IMR-90 (cell line): ENCODE data around the gene PCNX4. TPM values are rescaled to one million over a fixed set of nuclear protein-coding genes. Genes with fewer than 3 reads are reported as not detected.
A peak's percentile ranks its signal among the peaks of the same experiment; 100 is the strongest.

Experiments
- ATAC-seq: fragments of 200-7000 bp; cut with Tn5 transposase; 2 replicates; pipeline ENCODE4 v1.9.1; 2020; ENCODE audit warnings: low read depth, mild to moderate bottlenecking, moderate library complexity
- BruUV-seq: library from RNA; stranded (reverse); fragments of 400-500 nt; replicated peaks from 2 replicates; lab custom pipeline; 2021; lab: Mats Ljungman, UMichigan
- CTCF ChIA-PET: fragments of 300-600 bp; formaldehyde crosslinking; extraction: SDS; loops from one replicate; lab custom pipeline; 2021; ENCODE audit warnings: antibody characterized with exemption; lab: Yijun Ruan, JAX
- POLR2A ChIA-PET: fragments of 300-600 bp; sonication (Branson Sonifier 250); formaldehyde crosslinking; loops from one replicate; lab custom pipeline; 2022; ENCODE audit warnings: antibody characterized with exemption; ENCODE audit not compliant: unreplicated experiment; lab: Charles Lee
- DNase-seq: peaks from one replicate; pipeline ENCODE4 v3.0.0; 2013
- H2AFZ ChIP-seq: replicated peaks from 2 replicates; pipeline ENCODE3; 2013; ENCODE audit warnings: low read length, mild to moderate bottlenecking; ENCODE audit not compliant: poor library complexity
- H2AK5ac ChIP-seq: 2 replicates; pipeline ENCODE4 v1.6.1; 2013; ENCODE audit warnings: low read depth, low read length, inconsistent platforms
- H2AK9ac ChIP-seq: replicated peaks from 2 replicates; pipeline ENCODE3; 2013; ENCODE audit warnings: mild to moderate bottlenecking, low read depth, low read length, moderate library complexity; ENCODE audit not compliant: poor library complexity
- H2BK120ac ChIP-seq: 2 replicates; pipeline ENCODE4 v1.6.1; 2013; ENCODE audit warnings: low read depth, low read length, inconsistent platforms
- H2BK15ac ChIP-seq: 3 replicates; pipeline ENCODE4 v1.6.1; 2013; ENCODE audit warnings: low read depth, low read length, inconsistent platforms
- H2BK20ac ChIP-seq: 2 replicates; pipeline ENCODE4 v1.6.1; 2013; ENCODE audit warnings: low read depth, mild to moderate bottlenecking, inconsistent platforms, low read length, moderate library complexity
- H2BK5ac ChIP-seq: 2 replicates; pipeline ENCODE4 v1.6.1; 2013; ENCODE audit warnings: mild to moderate bottlenecking, low read depth, low read length, inconsistent platforms; ENCODE audit not compliant: poor library complexity, severe bottlenecking
- H3K14ac ChIP-seq: replicated peaks from 2 replicates; pipeline ENCODE4 v1.6.1; 2013; ENCODE audit warnings: low read depth, low read length, inconsistent platforms
- H3K18ac ChIP-seq: 2 replicates; pipeline ENCODE4 v1.6.1; 2013; ENCODE audit warnings: low read depth, low read length, control low read depth
- H3K23ac ChIP-seq: 2 replicates; pipeline ENCODE4 v1.6.1; 2013; ENCODE audit warnings: low read depth, low read length, inconsistent platforms
- H3K27ac ChIP-seq: 2 replicates; pipeline ENCODE4 v1.5.1; 2013; ENCODE audit warnings: mild to moderate bottlenecking, control low read depth, low read length; ENCODE audit not compliant: insufficient read depth
- H3K27me3 ChIP-seq: 2 replicates; pipeline ENCODE4 v1.6.1; 2013; ENCODE audit warnings: low read length; ENCODE audit not compliant: control insufficient read depth, insufficient read depth
- H3K36me3 ChIP-seq: 2 replicates; pipeline ENCODE4 v1.6.1; 2013; ENCODE audit warnings: low read length, mixed read lengths; ENCODE audit not compliant: control insufficient read depth, insufficient read depth
- H3K4ac ChIP-seq: 2 replicates; pipeline ENCODE4 v1.6.1; 2013; ENCODE audit warnings: low read depth, low read length, inconsistent platforms
- H3K4me1 ChIP-seq: 2 replicates; pipeline ENCODE4 v1.6.1; 2013; ENCODE audit warnings: low read length, mixed read lengths; ENCODE audit not compliant: control insufficient read depth, insufficient read depth
- H3K4me2 ChIP-seq: 2 replicates; pipeline ENCODE4 v1.6.1; 2013; ENCODE audit warnings: low read depth, mild to moderate bottlenecking, control low read depth, low read length, moderate library complexity
- H3K4me3 ChIP-seq: 2 replicates; pipeline ENCODE4 v1.5.1; 2013; ENCODE audit warnings: low read depth, mild to moderate bottlenecking, control low read depth, low read length, moderate library complexity; ENCODE audit not compliant: insufficient read depth
- H3K56ac ChIP-seq: 2 replicates; pipeline ENCODE4 v1.6.1; 2013; ENCODE audit warnings: low read length, inconsistent platforms; ENCODE audit not compliant: insufficient read depth; ENCODE audit errors: extremely low read depth
- H3K79me1 ChIP-seq, 2 experiments: 2 replicates each; pipeline ENCODE4 v1.6.1; 2013; ENCODE audit warnings: low read length in 2 of 2, inconsistent platforms in 1 of 2, low read depth in 1 of 2
- H3K9ac ChIP-seq: 2 replicates; pipeline ENCODE4 v1.6.1; 2013; ENCODE audit warnings: low read depth, low read length, control low read depth
- H3K9me1 ChIP-seq: 2 replicates; pipeline ENCODE4 v1.6.1; 2013; ENCODE audit warnings: low read length, inconsistent platforms; ENCODE audit not compliant: insufficient read depth
- H3K9me3 ChIP-seq: 2 replicates; pipeline ENCODE4 v1.6.1; 2013; ENCODE audit warnings: low read length; ENCODE audit not compliant: control insufficient read depth, insufficient read depth
- H4K20me1 ChIP-seq: 2 replicates; pipeline ENCODE4 v1.6.1; 2013; ENCODE audit warnings: low read length, inconsistent platforms; ENCODE audit not compliant: insufficient read depth
- H4K5ac ChIP-seq: 2 replicates; pipeline ENCODE4 v1.6.1; 2013; ENCODE audit warnings: mild to moderate bottlenecking, low read depth, low read length, control low read depth
- H4K8ac ChIP-seq, 2 experiments: 2 replicates each; pipeline ENCODE4 v1.6.1; 2013; ENCODE audit warnings: low read depth in 2 of 2, low read length in 2 of 2, control low read depth in 1 of 2, inconsistent platforms in 1 of 2
- H4K91ac ChIP-seq: 2 replicates; pipeline ENCODE4 v1.6.1; 2013; ENCODE audit warnings: low read depth, low read length, inconsistent platforms; ENCODE audit not compliant: insufficient read depth
- BHLHE40 ChIP-seq: fragments of 150-350 bp; IDR thresholded peaks from 2 replicates; pipeline ENCODE4 v1.6.1; 2016; ENCODE audit warnings: mild to moderate bottlenecking, low read depth, low read length
- CEBPB ChIP-seq: IDR thresholded peaks from 2 replicates; pipeline ENCODE4 v1.6.1; 2012; ENCODE audit warnings: low read depth, low read length, improper control_type of control experiment
- FOS ChIP-seq: fragments of 150-350 bp; IDR thresholded peaks from 2 replicates; pipeline ENCODE4 v1.6.1; 2016; ENCODE audit warnings: low read depth, low read length
- MAFK ChIP-seq: IDR thresholded peaks from 2 replicates; pipeline ENCODE4 v1.6.1; 2012; ENCODE audit warnings: low read depth, low read length, improper control_type of control experiment
- MAZ ChIP-seq: IDR thresholded peaks from 2 replicates; pipeline ENCODE4 v1.6.1; 2012; ENCODE audit warnings: low read depth, mild to moderate bottlenecking, low read length, improper control_type of control experiment, moderate library complexity, borderline replicate concordance
- NFE2L2 ChIP-seq: fragments of 150-350 bp; IDR thresholded peaks from 2 replicates; pipeline ENCODE4 v1.6.1; 2016; ENCODE audit warnings: low read depth, mild to moderate bottlenecking, low read length
- POLR2A ChIP-seq: IDR thresholded peaks from 2 replicates; pipeline ENCODE4 v1.6.1; 2012; ENCODE audit warnings: mild to moderate bottlenecking, low read depth, low read length
- RAD21 ChIP-seq: IDR thresholded peaks from 2 replicates; pipeline ENCODE4 v1.6.1; 2012; ENCODE audit warnings: low read length, improper control_type of control experiment
- RCOR1 ChIP-seq: IDR thresholded peaks from 2 replicates; pipeline ENCODE4 v1.6.1; 2012; ENCODE audit warnings: mild to moderate bottlenecking, low read length, improper control_type of control experiment; ENCODE audit not compliant: insufficient replicate concordance
- RFX5 ChIP-seq: IDR thresholded peaks from 2 replicates; pipeline ENCODE4 v1.8.0; 2012; ENCODE audit warnings: low read depth, mild to moderate bottlenecking, low read length, moderate library complexity
- SMC3 ChIP-seq: fragments of 150-350 bp; IDR thresholded peaks from 2 replicates; pipeline ENCODE4 v1.6.1; 2016; ENCODE audit warnings: low read depth, mild to moderate bottlenecking, antibody characterized with exemption, low read length, moderate library complexity
- WGBS, 2 experiments: methylation state at CpG; one replicate each; pipeline versions ENCODE4 v1.1.5 to v1.1.7; 2013; ENCODE audit warnings: missing lambda C conversion rate in 2 of 2; ENCODE audit not compliant: insufficient read length in 1 of 2; ENCODE audit errors: extremely low coverage in 2 of 2; 5-methylcytosine and 5-hydroxymethylcytosine counted together
- dilution Hi-C: fragments of 300-500 bp; cut with HindIII; formaldehyde crosslinking; loops from one replicate; pipeline ENCODE4 v1.14.3; 2018; ENCODE audit warnings: low sequenced_read_pairs; ENCODE audit not compliant: unreplicated experiment
- in situ Hi-C: fragments of 300-500 bp; cut with MboI; formaldehyde crosslinking; loops from 3 replicates; pipeline ENCODE4 v1.14.3; 2019; ENCODE audit warnings: low sequenced_read_pairs, inconsistent platforms, mixed read lengths
- intact Hi-C: fragments of 100-400 bp; cut with micrococcal nuclease; formaldehyde crosslinking; loops from 2 replicates; pipeline ENCODE4 v1.10.0; 2022
- polyA plus RNA-seq, 3 experiments: library from polyadenylated mRNA; depleted of rRNA; stranded (reverse); fragments of >200 nt; gene quantifications; 2 replicates each; pipeline ENCODE4 v1.2.3, GENCODE V29; 2012; ENCODE audit warnings: low replicate concordance in 1 of 3
- total RNA-seq: library from RNA; depleted of rRNA; stranded (reverse); fragments of >200 nt; gene quantifications from 2 replicates; pipeline ENCODE4 v1.2.3, GENCODE V29; 2012
- TF ChIP-seq, protein P1 (sequence below): fragments of 150-350 bp; IDR thresholded peaks from 2 replicates; pipeline ENCODE4 v1.6.1; 2016; ENCODE audit warnings: low read depth, mild to moderate bottlenecking, low read length, moderate library complexity, borderline replicate concordance
- TF ChIP-seq, protein P2 (sequence below): conservative IDR thresholded peaks from 2 replicates; pipeline ENCODE4 v1.5.1; 2012; ENCODE audit warnings: mild to moderate bottlenecking, low read depth, low read length, improper control_type of control experiment

The PCNX4 gene
- total and polyA plus RNA-seq, 2 of the 4 experiments (the other 2 are of a cell fraction), result 55.4 to 128 TPM

DNA sequence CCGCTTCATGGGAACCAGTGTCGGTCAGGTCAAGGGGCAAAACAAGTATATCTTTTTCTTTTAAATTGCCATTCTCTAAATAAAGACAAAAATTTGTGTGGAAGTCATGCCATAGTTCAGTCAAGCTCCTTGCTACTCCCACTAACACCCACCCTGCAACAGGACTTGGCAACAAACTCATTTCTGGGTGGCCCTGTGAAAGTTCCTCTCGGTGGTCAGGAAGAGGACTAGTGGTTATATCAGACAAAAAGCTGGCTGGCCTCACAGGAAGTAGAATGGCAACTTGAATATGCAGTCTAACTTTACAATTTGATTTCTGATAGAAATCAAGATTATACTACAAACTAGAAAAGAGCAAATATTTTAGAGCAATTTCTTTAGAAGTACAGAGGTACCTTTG, 62.3 kb downstream of the PCNX4 start:
- no CpG with 5 or more reads among the region's 3 CpGs for WGBS, 2 experiments
- no peak overlapping the region for H3K56ac ChIP-seq
- ATAC-seq (no peak), DNase-seq (no peak)
- no peak overlapping the region for H3K9ac ChIP-seq
- no peak overlapping the region for H2AFZ ChIP-seq
- peak overlapping the region; percentile 84; the same call in 1 of the 2 replicates for H3K4ac ChIP-seq
- H3K27me3 ChIP-seq, result no peaks in the 10 kb centered on the region
- 0 out of 3 replicates have a peak overlapping the region, but pooled peaks have one; percentile 45 for H2BK15ac ChIP-seq
- H3K9me1 ChIP-seq, result peaks cover 8% of the 10 kb centered on the region
- peak overlapping the region; percentile 43; the same call in 1 of the 2 replicates for H2AK5ac ChIP-seq
- H4K20me1 ChIP-seq, result no peaks in the 10 kb centered on the region
- H4K5ac ChIP-seq, result no peak overlapping the region
- in situ Hi-C loops, result no loop called here
- no peak overlapping the region for H2AK9ac ChIP-seq
- peaks cover 27 to 44% of the 10 kb centered on the region in 2 experiments for H3K79me1 ChIP-seq
- no peaks in the 10 kb centered on the region for H3K9me3 ChIP-seq
- H2BK120ac ChIP-seq, result peak overlapping the region; percentile 30; the same call in 1 of the 2 replicates
- H3K4me2 ChIP-seq, result no peak overlapping the region
- no TSS peak for BruUV-seq
- POLR2A ChIA-PET, result no interaction called here
- H3K18ac ChIP-seq, result peak overlapping the region; percentile 4; the same call in 1 of the 2 replicates
- H2BK5ac ChIP-seq, result peak overlapping the region; percentile 40
- intact Hi-C loops, result loop anchor here (5.0 kb wide), 1 partner anchor 62 kb away; the partner anchor contains the start of gene PCNX4
- peaks cover 13% of the 10 kb centered on the region for H3K36me3 ChIP-seq
- 0 out of 2 replicates have a peak overlapping the region, but pooled peaks have one; percentile 43 for H3K14ac ChIP-seq
- no peak overlapping the region for H3K4me3 ChIP-seq
- CTCF ChIA-PET, result no interaction called here
- peaks cover 5% of the 10 kb centered on the region for H3K4me1 ChIP-seq
- dilution Hi-C loops, result no loop called here
- H4K8ac ChIP-seq, result peak overlapping the region in 1 of 2 experiments; percentile 40; a peak in 1 of 4 replicates
- no peak overlapping the region for H3K23ac ChIP-seq
- TF ChIP-seq CEBPB (no peak), FOS (no peak), POLR2A (no peak), SMC3 (no peak), MAZ (no peak), RFX5 (no peak), RCOR1 (no peak), RAD21 (no peak), NFE2L2 (no peak), MAFK (no peak), BHLHE40 (no peak)
- TF ChIP-seq, protein P1, sequence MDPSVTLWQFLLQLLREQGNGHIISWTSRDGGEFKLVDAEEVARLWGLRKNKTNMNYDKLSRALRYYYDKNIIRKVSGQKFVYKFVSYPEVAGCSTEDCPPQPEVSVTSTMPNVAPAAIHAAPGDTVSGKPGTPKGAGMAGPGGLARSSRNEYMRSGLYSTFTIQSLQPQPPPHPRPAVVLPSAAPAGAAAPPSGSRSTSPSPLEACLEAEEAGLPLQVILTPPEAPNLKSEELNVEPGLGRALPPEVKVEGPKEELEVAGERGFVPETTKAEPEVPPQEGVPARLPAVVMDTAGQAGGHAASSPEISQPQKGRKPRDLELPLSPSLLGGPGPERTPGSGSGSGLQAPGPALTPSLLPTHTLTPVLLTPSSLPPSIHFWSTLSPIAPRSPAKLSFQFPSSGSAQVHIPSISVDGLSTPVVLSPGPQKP, result no peak
- TF ChIP-seq, protein P2, sequence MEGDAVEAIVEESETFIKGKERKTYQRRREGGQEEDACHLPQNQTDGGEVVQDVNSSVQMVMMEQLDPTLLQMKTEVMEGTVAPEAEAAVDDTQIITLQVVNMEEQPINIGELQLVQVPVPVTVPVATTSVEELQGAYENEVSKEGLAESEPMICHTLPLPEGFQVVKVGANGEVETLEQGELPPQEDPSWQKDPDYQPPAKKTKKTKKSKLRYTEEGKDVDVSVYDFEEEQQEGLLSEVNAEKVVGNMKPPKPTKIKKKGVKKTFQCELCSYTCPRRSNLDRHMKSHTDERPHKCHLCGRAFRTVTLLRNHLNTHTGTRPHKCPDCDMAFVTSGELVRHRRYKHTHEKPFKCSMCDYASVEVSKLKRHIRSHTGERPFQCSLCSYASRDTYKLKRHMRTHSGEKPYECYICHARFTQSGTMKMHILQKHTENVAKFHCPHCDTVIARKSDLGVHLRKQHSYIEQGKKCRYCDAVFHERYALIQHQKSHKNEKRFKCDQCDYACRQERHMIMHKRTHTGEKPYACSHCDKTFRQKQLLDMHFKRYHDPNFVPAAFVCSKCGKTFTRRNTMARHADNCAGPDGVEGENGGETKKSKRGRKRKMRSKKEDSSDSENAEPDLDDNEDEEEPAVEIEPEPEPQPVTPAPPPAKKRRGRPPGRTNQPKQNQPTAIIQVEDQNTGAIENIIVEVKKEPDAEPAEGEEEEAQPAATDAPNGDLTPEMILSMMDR, result no peak
- H4K91ac ChIP-seq, result 0 out of 2 replicates have a peak overlapping the region, but pooled peaks have one; percentile 4
- no peak overlapping the region for H3K27ac ChIP-seq
- H2BK20ac ChIP-seq, result 0 out of 2 replicates have a peak overlapping the region, but pooled peaks have one; percentile 3
